ENCODE measurements around the gene FAT2.
"Not testable (repeated sequence)": the region's sequence is repeated elsewhere in the genome, so short reads cannot be mapped to it uniquely, and the experiment has no call there.

The FAT2 gene

GRCh38 chr5:151596828-151597539 is 5.9 kb upstream of the FAT2 start:
- TF ChIP-seq, protein P1, sequence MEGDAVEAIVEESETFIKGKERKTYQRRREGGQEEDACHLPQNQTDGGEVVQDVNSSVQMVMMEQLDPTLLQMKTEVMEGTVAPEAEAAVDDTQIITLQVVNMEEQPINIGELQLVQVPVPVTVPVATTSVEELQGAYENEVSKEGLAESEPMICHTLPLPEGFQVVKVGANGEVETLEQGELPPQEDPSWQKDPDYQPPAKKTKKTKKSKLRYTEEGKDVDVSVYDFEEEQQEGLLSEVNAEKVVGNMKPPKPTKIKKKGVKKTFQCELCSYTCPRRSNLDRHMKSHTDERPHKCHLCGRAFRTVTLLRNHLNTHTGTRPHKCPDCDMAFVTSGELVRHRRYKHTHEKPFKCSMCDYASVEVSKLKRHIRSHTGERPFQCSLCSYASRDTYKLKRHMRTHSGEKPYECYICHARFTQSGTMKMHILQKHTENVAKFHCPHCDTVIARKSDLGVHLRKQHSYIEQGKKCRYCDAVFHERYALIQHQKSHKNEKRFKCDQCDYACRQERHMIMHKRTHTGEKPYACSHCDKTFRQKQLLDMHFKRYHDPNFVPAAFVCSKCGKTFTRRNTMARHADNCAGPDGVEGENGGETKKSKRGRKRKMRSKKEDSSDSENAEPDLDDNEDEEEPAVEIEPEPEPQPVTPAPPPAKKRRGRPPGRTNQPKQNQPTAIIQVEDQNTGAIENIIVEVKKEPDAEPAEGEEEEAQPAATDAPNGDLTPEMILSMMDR (IDR thresholded peaks at IDR 0.05; ENCODE audit: control insufficient read depth, extremely low read depth, insufficient read depth): no peak
- H3K4me3 ChIP-seq (ENCODE audit: low read depth, low read length): no peak overlapping the region
- DNase-seq (ENCODE audit: low read depth): no peak

DNA sequence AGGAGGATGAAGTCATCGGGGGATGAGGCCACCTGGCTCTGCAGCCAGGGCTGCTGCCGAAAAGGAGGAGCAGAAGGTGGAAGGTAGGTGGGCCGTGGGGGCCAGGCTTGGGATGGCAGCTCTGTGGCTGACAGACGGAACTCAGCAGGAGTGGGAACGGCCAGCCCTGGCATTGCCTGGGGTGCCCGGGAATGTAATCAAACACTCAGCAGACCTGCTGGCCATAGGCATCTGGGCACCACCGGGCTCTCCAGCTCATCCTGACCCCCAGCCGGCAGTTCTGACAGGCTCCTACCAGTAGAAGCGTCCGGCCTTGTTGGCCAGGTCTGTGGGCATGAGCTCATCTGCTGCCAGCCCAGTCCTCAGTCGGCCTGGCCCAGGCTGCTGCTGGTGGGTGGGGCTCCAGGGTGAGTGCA is 4.3 kb upstream of the FAT2 start:
- DNase-seq (ENCODE audit: low read depth): no peak
- H3K4me3 ChIP-seq (ENCODE audit: low read depth, low read length): no peak overlapping the region
- TF ChIP-seq, protein P1 (IDR thresholded peaks at IDR 0.05; ENCODE audit: control insufficient read depth, extremely low read depth, insufficient read depth): no peak

- TF ChIP-seq, protein P1 (IDR thresholded peaks at IDR 0.05; ENCODE audit: control insufficient read depth, extremely low read depth, insufficient read depth): no peak
- H3K4me3 ChIP-seq (ENCODE audit: low read depth, low read length): no peak overlapping the region
- DNase-seq (ENCODE audit: low read depth): no peak
Observed at GRCh38 chr5:151592855-151593408, 1.8 kb upstream of the FAT2 start.

DNA sequence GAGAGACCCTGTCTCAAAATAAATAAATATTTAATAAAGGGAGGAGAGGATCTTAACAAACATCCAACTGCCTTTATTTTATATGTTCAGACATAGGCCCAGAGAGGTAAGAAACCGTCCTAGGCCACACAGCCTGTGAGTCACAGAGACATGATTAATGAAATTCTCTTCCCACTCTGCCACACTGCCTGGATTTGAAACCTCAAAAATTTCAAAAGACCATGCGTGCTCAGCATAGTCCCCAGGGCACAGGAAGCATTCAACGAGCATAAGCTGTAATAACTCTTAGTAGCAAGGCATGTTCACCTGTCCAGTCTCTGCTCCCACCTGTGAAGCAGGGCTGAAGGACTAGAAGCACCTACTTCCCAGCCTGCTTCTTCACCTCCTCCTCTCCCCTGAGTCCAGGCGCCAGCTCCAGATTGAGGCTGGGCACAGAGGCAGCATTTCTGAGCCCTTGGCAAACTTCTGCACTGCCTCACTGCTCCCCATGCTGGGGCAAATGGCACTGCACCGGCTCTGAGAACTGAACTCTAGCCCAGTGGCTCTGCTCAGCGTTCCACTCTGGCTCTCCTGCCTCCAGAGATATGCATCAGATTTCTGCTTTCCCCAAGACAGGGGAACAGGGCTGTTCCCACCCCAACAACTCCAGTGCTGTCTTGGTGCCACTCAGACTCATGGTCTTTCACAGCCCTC is 1.1 kb downstream of the FAT2 start:
- TF ChIP-seq, protein P1 (IDR thresholded peaks at IDR 0.05; ENCODE audit: control insufficient read depth, extremely low read depth, insufficient read depth): no peak
- H3K4me3 ChIP-seq (ENCODE audit: low read depth, low read length): no peak overlapping the region
- no peak for DNase-seq (ENCODE audit: low read depth)

DNA sequence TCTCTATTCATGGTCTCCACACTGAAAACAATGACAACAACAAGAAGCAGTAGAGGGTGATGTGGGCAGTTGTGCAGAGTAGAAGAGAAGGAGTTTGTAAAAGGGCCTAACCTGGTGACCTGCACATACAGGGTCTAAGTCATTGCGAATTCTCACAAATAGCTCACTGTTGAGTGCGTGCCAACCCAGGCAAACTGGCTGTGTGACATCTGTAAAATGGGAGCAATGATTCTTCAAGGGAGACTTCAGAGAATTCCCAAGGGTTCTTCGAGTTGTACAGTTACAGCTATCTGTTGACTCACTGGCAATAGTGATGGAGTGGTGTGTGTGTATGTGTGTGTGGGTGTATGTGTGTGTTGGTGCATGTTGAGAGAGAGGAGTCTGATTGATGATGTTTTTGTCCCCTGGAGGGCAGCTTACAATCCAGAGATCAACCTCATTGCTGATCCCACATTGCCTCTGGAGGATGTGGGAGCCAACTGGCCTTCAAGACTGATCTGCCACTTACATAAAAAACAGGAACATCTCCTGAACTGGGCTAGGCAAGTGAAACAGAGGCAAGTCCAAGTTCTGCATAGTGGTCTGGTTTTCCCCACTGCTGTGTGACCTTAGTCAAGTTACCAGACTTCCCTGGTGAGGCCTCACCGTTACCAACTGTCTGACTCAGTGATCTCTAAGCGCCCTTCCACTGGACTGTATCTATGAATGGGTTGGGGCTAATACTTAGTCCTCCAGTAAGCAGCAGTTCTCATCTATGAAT is 3.2 kb downstream of the FAT2 start:
- no peak for DNase-seq (ENCODE audit: low read depth)
- no peak overlapping the region for H3K4me3 ChIP-seq (ENCODE audit: low read depth, low read length)
- TF ChIP-seq, protein P1 (IDR thresholded peaks at IDR 0.05; ENCODE audit: control insufficient read depth, extremely low read depth, insufficient read depth): no peak

GRCh38 chr5:151585970-151586369 is 5.2 kb downstream of the FAT2 start:
- TF ChIP-seq, protein P1 (IDR thresholded peaks at IDR 0.05; ENCODE audit: control insufficient read depth, extremely low read depth, insufficient read depth): no peak
- no peak for DNase-seq (ENCODE audit: low read depth)
- H3K4me3 ChIP-seq (ENCODE audit: low read depth, low read length): no peak overlapping the region

DNA sequence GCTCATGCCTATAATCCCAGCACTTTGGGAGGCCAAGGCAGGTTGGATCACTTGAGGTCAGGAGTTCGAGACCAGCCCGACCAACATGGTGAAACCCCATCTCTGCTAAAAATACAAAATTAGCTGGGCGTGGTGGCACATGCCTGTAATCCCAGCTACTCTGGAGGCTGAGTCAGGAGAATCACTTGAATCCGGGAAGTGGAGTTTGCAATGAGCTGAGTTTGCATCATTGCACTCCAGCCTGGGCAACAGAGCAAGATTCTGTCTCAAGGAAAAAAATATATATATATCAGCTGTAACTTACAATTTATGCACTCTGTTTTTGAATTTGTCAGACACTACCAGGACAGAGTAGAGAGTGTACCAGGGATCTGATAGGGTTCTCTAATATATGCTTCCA is 5.8 kb downstream of the FAT2 start:
- DNase-seq (ENCODE audit: low read depth); H3K4me3 ChIP-seq (ENCODE audit: low read depth, low read length): not testable (repeated sequence)
